Kidney epithelial cell (primary cell): Measurements from ENCODE around the gene PUS1. TPM values are rescaled to one million over a fixed set of nuclear protein-coding genes. Genes with fewer than 3 reads are reported as not detected.

Experiments
- DNase-seq: peaks from one replicate; pipeline ENCODE4 v3.0.0-alpha.2; 2010; ENCODE audit warnings: low read depth
- H3K27me3 ChIP-seq: 2 replicates; pipeline ENCODE4 v1.6.0; 2011; ENCODE audit warnings: low read length; ENCODE audit not compliant: control insufficient read depth, insufficient read depth
- H3K36me3 ChIP-seq: 2 replicates; pipeline ENCODE4 v1.5.1; 2011; ENCODE audit warnings: low read length; ENCODE audit not compliant: control insufficient read depth, insufficient read depth
- H3K4me3 ChIP-seq: 2 replicates; pipeline ENCODE4 v1.5.1; 2011; ENCODE audit warnings: low read depth, mild to moderate bottlenecking, control low read depth, low read length
- CTCF ChIP-seq: IDR thresholded peaks from 2 replicates; pipeline ENCODE4 v1.5.1; 2011; ENCODE audit warnings: mild to moderate bottlenecking, moderate library complexity, low read length, control low read depth, inconsistent platforms; ENCODE audit not compliant: insufficient read depth, poor library complexity, severe bottlenecking
- total RNA-seq: library from RNA; depleted of rRNA; stranded (reverse); fragments of >200 nt; gene quantifications from 2 replicates; pipeline ENCODE4 v1.2.3, GENCODE V29; 2015

PUS1 gene
- total RNA-seq, 1 donor from 2014 or later = 22.9 TPM

GRCh38 chr12:131971226-131971625, 42.1 kb downstream of the PUS1 start:
- Histone ChIP-seq H3K36me3 (no peaks in the 10 kb centered on the region), H3K4me3 (no peak overlapping the region), H3K27me3 (no peaks in the 10 kb centered on the region)
- no peak for TF ChIP-seq CTCF
- DNase-seq = no peak

GRCh38 chr12:131975228-131975627, 46.2 kb downstream of the PUS1 start:
- no peak for DNase-seq
- H3K27me3 ChIP-seq = no peaks in the 10 kb centered on the region
- H3K36me3 ChIP-seq = no peaks in the 10 kb centered on the region
- no peak overlapping the region for H3K4me3 ChIP-seq
- no peak for TF ChIP-seq CTCF

GRCh38 chr12:131979606-131980005, 50.5 kb downstream of the PUS1 start:
- DNase-seq = no peak
- TF ChIP-seq CTCF = no peak
- Histone ChIP-seq H3K36me3 (peaks cover 3% of the 10 kb centered on the region), H3K27me3 (no peaks in the 10 kb centered on the region), H3K4me3 (no peak overlapping the region)

- H3K27me3 ChIP-seq = no peaks in the 10 kb centered on the region
- H3K4me3 ChIP-seq = no peak overlapping the region
- no peak for TF ChIP-seq CTCF
- DNase-seq = no peak
- peaks cover 3% of the 10 kb centered on the region for H3K36me3 ChIP-seq
Measured at GRCh38 chr12:131980263-131980662, 51.2 kb downstream of the PUS1 start.

- H3K4me3 ChIP-seq = no peak overlapping the region
- no peak for DNase-seq
- H3K27me3 ChIP-seq = no peaks in the 10 kb centered on the region
- H3K36me3 ChIP-seq = peaks cover 3% of the 10 kb centered on the region
- no peak for TF ChIP-seq CTCF
Measured at GRCh38 chr12:131981388-131981787, 52.3 kb downstream of the PUS1 start.

- Histone ChIP-seq H3K27me3 (no peaks in the 10 kb centered on the region), H3K36me3 (peaks cover 3% of the 10 kb centered on the region), H3K4me3 (no peak overlapping the region)
- no peak for TF ChIP-seq CTCF
- DNase-seq = no peak
Measured at GRCh38 chr12:131982041-131982440, 53.0 kb downstream of the PUS1 start.
